ENCODE results near the gene PAX5.

The PAX5 gene

GRCh38 chr9:36847781-36848673 lies 186.0 kb downstream of the PAX5 start:
- Histone ChIP-seq H3K9me3 (ENCODE audit: control insufficient read depth, insufficient read depth, low read length) (no peaks in the 10 kb centered on the region), H3K4me3 (ENCODE audit: low read depth, low read length) (no peak overlapping the region), H3K36me3 (ENCODE audit: control insufficient read depth, insufficient read depth, low read length) (no peaks in the 10 kb centered on the region), H3K9ac (ENCODE audit: low read depth, low read length) (no peak overlapping the region), H3K27me3 (ENCODE audit: control insufficient read depth, insufficient read depth, low read length) (no peaks in the 10 kb centered on the region), H3K4me1 (ENCODE audit: control insufficient read depth, insufficient read depth, low read length) (no peaks in the 10 kb centered on the region)

- Histone ChIP-seq H3K9ac (ENCODE audit: low read depth, low read length) (no peak overlapping the region), H3K27me3 (ENCODE audit: control insufficient read depth, insufficient read depth, low read length) (no peaks in the 10 kb centered on the region), H3K36me3 (ENCODE audit: control insufficient read depth, insufficient read depth, low read length) (no peaks in the 10 kb centered on the region), H3K9me3 (ENCODE audit: control insufficient read depth, insufficient read depth, low read length) (no peaks in the 10 kb centered on the region), H3K4me1 (ENCODE audit: control insufficient read depth, insufficient read depth, low read length) (peaks cover 3% of the 10 kb centered on the region), H3K4me3 (ENCODE audit: low read depth, low read length) (no peak overlapping the region)
Measured at GRCh38 chr9:36846621-36847020, 187.4 kb downstream of the PAX5 start.

- H3K4me1 ChIP-seq (ENCODE audit: control insufficient read depth, insufficient read depth, low read length) = peaks cover 7% of the 10 kb centered on the region
- H3K4me3 ChIP-seq (ENCODE audit: low read depth, low read length) = no peak overlapping the region
- no peaks in the 10 kb centered on the region for H3K27me3 ChIP-seq (ENCODE audit: control insufficient read depth, insufficient read depth, low read length)
- H3K36me3 ChIP-seq (ENCODE audit: control insufficient read depth, insufficient read depth, low read length) = no peaks in the 10 kb centered on the region
- H3K9me3 ChIP-seq (ENCODE audit: control insufficient read depth, insufficient read depth, low read length) = no peaks in the 10 kb centered on the region
- H3K9ac ChIP-seq (ENCODE audit: low read depth, low read length) = no peak overlapping the region
Measured at GRCh38 chr9:36845844-36846243, 188.2 kb downstream of the PAX5 start.

- Histone ChIP-seq H3K4me1 (ENCODE audit: control insufficient read depth, insufficient read depth, low read length) (peaks cover 7% of the 10 kb centered on the region), H3K27me3 (ENCODE audit: control insufficient read depth, insufficient read depth, low read length) (no peaks in the 10 kb centered on the region), H3K9ac (ENCODE audit: low read depth, low read length) (no peak overlapping the region), H3K4me3 (ENCODE audit: low read depth, low read length) (no peak overlapping the region), H3K9me3 (ENCODE audit: control insufficient read depth, insufficient read depth, low read length) (no peaks in the 10 kb centered on the region), H3K36me3 (ENCODE audit: control insufficient read depth, insufficient read depth, low read length) (no peaks in the 10 kb centered on the region)
Measured at GRCh38 chr9:36844961-36845360, 189.1 kb downstream of the PAX5 start.

- no peaks in the 10 kb centered on the region for H3K27me3 ChIP-seq (ENCODE audit: control insufficient read depth, insufficient read depth, low read length)
- peaks cover 7% of the 10 kb centered on the region for H3K4me1 ChIP-seq (ENCODE audit: control insufficient read depth, insufficient read depth, low read length)
- H3K4me3 ChIP-seq (ENCODE audit: low read depth, low read length) = no peak overlapping the region
- H3K9ac ChIP-seq (ENCODE audit: low read depth, low read length) = no peak overlapping the region
- H3K36me3 ChIP-seq (ENCODE audit: control insufficient read depth, insufficient read depth, low read length) = no peaks in the 10 kb centered on the region
- no peaks in the 10 kb centered on the region for H3K9me3 ChIP-seq (ENCODE audit: control insufficient read depth, insufficient read depth, low read length)
Measured at GRCh38 chr9:36843964-36844363, 190.1 kb downstream of the PAX5 start.

GRCh38 chr9:36842560-36843530 lies 191.2 kb downstream of the PAX5 start:
- Histone ChIP-seq H3K9ac (ENCODE audit: low read depth, low read length) (no peak overlapping the region), H3K27me3 (ENCODE audit: control insufficient read depth, insufficient read depth, low read length) (no peaks in the 10 kb centered on the region), H3K4me1 (ENCODE audit: control insufficient read depth, insufficient read depth, low read length) (peaks cover 7% of the 10 kb centered on the region), H3K4me3 (ENCODE audit: low read depth, low read length) (no peak overlapping the region), H3K36me3 (ENCODE audit: control insufficient read depth, insufficient read depth, low read length) (no peaks in the 10 kb centered on the region), H3K9me3 (ENCODE audit: control insufficient read depth, insufficient read depth, low read length) (no peaks in the 10 kb centered on the region)

GRCh38 chr9:36840898-36841536 lies 193.1 kb downstream of the PAX5 start:
- H3K36me3 ChIP-seq (ENCODE audit: control insufficient read depth, insufficient read depth, low read length) = no peaks in the 10 kb centered on the region
- no peaks in the 10 kb centered on the region for H3K9me3 ChIP-seq (ENCODE audit: control insufficient read depth, insufficient read depth, low read length)
- no peak overlapping the region for H3K9ac ChIP-seq (ENCODE audit: low read depth, low read length)
- no peaks in the 10 kb centered on the region for H3K27me3 ChIP-seq (ENCODE audit: control insufficient read depth, insufficient read depth, low read length)
- no peak overlapping the region for H3K4me3 ChIP-seq (ENCODE audit: low read depth, low read length)
- H3K4me1 ChIP-seq (ENCODE audit: control insufficient read depth, insufficient read depth, low read length) = peaks cover 7% of the 10 kb centered on the region

GRCh38 chr9:36839131-36839885 lies 194.8 kb downstream of the PAX5 start:
- no peak overlapping the region for H3K4me3 ChIP-seq (ENCODE audit: low read depth, low read length)
- H3K4me1 ChIP-seq (ENCODE audit: control insufficient read depth, insufficient read depth, low read length) = peaks cover 7% of the 10 kb centered on the region
- H3K36me3 ChIP-seq (ENCODE audit: control insufficient read depth, insufficient read depth, low read length) = no peaks in the 10 kb centered on the region
- no peaks in the 10 kb centered on the region for H3K9me3 ChIP-seq (ENCODE audit: control insufficient read depth, insufficient read depth, low read length)
- H3K27me3 ChIP-seq (ENCODE audit: control insufficient read depth, insufficient read depth, low read length) = no peaks in the 10 kb centered on the region
- H3K9ac ChIP-seq (ENCODE audit: low read depth, low read length) = no peak overlapping the region

- Histone ChIP-seq H3K36me3 (ENCODE audit: control insufficient read depth, insufficient read depth, low read length) (no peaks in the 10 kb centered on the region), H3K9me3 (ENCODE audit: control insufficient read depth, insufficient read depth, low read length) (no peaks in the 10 kb centered on the region), H3K4me1 (ENCODE audit: control insufficient read depth, insufficient read depth, low read length) (peaks cover 7% of the 10 kb centered on the region), H3K27me3 (ENCODE audit: control insufficient read depth, insufficient read depth, low read length) (no peaks in the 10 kb centered on the region), H3K9ac (ENCODE audit: low read depth, low read length) (no peak overlapping the region), H3K4me3 (ENCODE audit: low read depth, low read length) (no peak overlapping the region)
Measured at GRCh38 chr9:36837431-36838405, 196.3 kb downstream of the PAX5 start.

- H3K27me3 ChIP-seq (ENCODE audit: control insufficient read depth, insufficient read depth, low read length) = no peaks in the 10 kb centered on the region
- H3K4me1 ChIP-seq (ENCODE audit: control insufficient read depth, insufficient read depth, low read length) = peaks cover 6% of the 10 kb centered on the region
- no peaks in the 10 kb centered on the region for H3K36me3 ChIP-seq (ENCODE audit: control insufficient read depth, insufficient read depth, low read length)
- H3K9ac ChIP-seq (ENCODE audit: low read depth, low read length) = no peak overlapping the region
- no peak overlapping the region for H3K4me3 ChIP-seq (ENCODE audit: low read depth, low read length)
- H3K9me3 ChIP-seq (ENCODE audit: control insufficient read depth, insufficient read depth, low read length) = no peaks in the 10 kb centered on the region
Measured at GRCh38 chr9:36836486-36836885, 197.6 kb downstream of the PAX5 start.
